GM18517 (cell line): Measurements from ENCODE around the gene CORO7.

Source experiments
- ATAC-seq: cut with Tn5 transposase; IDR thresholded peaks from one replicate; pipeline ENCODE4 v1.9.1; 2021; ENCODE audit warnings: mild to moderate bottlenecking, moderate library complexity; ENCODE audit not compliant: unreplicated experiment

CORO7 gene

GRCh38 chr16:4324492-4325252 is 91.7 kb downstream of the CORO7 start:
- no peak for ATAC-seq

DNA sequence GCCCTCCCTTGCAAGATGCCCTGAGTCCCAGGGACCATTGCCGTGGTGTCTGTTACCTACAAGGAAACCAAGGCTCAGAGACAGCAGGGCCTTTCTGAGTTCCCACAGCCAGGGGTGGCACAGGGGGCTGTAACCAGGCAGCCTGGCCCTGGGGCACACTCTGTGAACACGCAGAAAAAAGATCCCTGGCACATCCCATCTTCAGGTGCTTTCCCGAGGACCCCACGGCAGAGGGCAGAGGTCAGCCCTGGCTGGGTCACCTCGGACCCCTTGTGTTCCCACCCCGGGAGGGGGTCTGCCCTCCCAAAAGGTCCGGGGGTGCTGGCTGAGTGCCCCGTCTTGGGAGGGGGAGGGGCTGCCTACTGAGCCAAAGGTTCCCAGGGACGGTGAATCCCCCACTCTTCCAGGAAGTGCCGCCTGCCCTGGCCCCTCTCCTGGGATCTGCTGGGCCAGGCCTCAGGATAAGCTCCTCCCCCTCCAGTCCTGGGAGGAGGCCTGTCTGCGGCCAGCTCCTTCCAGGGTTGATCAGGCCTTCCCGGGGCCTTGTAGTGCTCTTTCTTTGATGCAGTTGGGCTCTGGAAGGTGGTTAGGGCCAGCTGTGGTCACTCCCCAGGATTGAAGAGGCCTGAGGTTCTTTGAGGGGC is 92.4 kb downstream of the CORO7 start:
- no peak for ATAC-seq

- ATAC-seq: no peak
Observed at GRCh38 chr16:4323071-4323844, 93.1 kb downstream of the CORO7 start.

- ATAC-seq: no peak
Observed at GRCh38 chr16:4322121-4323052, 94.0 kb downstream of the CORO7 start.

GRCh38 chr16:4321286-4322120 is 94.9 kb downstream of the CORO7 start:
- no peak for ATAC-seq

- ATAC-seq: no peak
Observed at GRCh38 chr16:4320571-4321137, 95.7 kb downstream of the CORO7 start.

GRCh38 chr16:4319454-4320421 is 96.7 kb downstream of the CORO7 start:
- ATAC-seq: no peak

- no peak for ATAC-seq
Observed at GRCh38 chr16:4318967-4319366, 97.4 kb downstream of the CORO7 start.

GRCh38 chr16:4318451-4318910 is 97.9 kb downstream of the CORO7 start:
- no peak for ATAC-seq

GRCh38 chr16:4317532-4318450 is 98.6 kb downstream of the CORO7 start:
- ATAC-seq: no peak

DNA sequence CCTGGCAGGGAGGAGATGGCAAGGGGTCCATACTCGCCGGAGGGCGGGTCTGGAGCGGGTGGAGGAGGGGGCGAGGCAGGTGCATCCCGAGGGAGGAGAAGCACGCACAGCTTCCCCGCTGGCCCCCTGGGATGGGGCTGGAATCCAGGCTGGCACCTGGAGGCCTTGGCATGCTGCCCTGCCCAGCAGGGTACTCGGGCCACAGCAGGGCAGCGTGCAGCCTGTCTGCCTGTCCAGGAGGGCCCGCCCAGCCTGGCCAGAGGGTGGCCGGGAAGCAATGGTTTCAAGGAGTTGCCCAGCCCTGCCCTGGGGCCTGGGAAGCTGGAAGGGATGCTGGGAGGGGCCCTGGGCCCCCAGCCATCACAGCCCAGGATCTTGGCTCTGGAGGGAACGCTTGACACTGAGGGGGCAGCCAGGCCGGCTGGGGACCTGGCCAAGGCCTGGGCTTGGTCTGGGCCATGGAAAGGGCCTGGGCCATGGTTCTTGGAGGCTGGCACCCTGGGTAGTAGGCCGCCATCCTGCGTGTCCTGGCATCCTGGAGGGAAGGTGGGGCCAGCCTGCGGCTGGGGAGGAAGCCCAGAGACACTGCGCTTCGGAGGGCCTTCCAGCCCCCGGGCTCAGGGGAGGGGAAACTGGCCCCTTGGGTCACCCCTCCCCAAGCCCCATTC is 99.4 kb downstream of the CORO7 start:
- ATAC-seq: no peak

DNA sequence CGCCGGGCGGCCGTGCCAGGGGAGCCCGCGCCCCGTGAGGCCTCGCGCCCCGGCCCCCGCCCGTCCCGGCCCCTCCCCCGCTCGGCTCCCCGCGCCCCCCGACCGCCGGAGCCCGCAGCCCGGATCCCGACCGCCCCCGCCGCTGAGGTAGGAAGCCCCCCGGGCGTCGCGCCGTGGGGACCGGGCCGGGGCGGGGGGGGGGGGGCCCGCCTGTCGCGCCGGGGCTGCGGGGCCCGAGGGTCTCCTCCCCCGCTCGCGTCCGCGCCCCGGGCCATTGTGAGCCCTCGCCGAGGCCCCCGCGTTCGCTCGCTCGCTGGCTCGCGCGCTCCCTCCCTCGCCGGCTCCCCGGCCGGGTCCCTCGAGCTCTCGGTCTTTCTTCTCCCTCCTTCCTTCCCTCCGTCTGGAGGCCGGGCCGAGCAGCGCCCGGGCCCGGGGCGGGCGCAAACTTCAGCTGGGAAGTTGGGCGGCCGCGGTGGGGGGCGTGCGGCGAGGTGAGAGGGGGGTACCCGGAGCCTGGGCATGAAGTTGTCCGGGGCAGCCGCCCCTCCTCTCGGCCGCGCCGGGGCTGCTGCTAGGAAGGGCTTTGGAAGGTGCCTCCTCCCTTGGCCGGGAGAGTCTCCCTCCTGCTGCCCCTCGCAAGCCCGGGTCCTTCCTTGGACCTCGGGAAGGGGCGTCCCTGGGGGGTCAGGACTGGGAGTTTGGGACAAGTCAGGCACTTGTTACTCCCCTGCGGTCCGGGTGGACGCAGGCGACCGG is 100.1 kb downstream of the CORO7 start:
- no peak for ATAC-seq

GRCh38 chr16:4315186-4316107 is 100.9 kb downstream of the CORO7 start, which contains the start of gene GLIS2:
Gene GLIS2 (plus strand): TSS chr16:4316067. CDS start chr16:4332281, 16,214 bp downstream.
- no peak for ATAC-seq

- no peak for ATAC-seq
Observed at GRCh38 chr16:4314532-4315185, 101.7 kb downstream of the CORO7 start.
